ENCODE results near the gene NDUFB5.
"Not testable (repeated sequence)": the region's sequence is repeated elsewhere in the genome, so short reads cannot be mapped to it uniquely, and the experiment has no call there.

The NDUFB5 gene

GRCh38 chr3:179640469-179640868 lies 35.9 kb downstream of the NDUFB5 start:
- no peak for DNase-seq

- DNase-seq = no peak
These were observed 38.3 kb downstream of the NDUFB5 start for GRCh38 chr3:179642871-179643270.

- DNase-seq = not testable (repeated sequence)
These were observed 39.2 kb downstream of the NDUFB5 start for GRCh38 chr3:179643837-179644236.

GRCh38 chr3:179646177-179646576 lies 41.6 kb downstream of the NDUFB5 start:
- no peak for DNase-seq

GRCh38 chr3:179651687-179652446 lies 47.3 kb downstream of the NDUFB5 start:
- DNase-seq = peak; percentile 32 to 48 (median 44)

GRCh38 chr3:179652447-179653095 lies 48.0 kb downstream of the NDUFB5 start, which contains the start of gene USP13:
Gene USP13 (plus strand): TSS chr3:179653040. CDS start chr3:179653226, 186 bp downstream.
- DNase-seq = peak; percentile 61 to 77 (median 61)

- peak; percentile 65 to 72 (median 68) for DNase-seq
These were observed 48.7 kb downstream of the NDUFB5 start for GRCh38 chr3:179653096-179653797.

- DNase-seq = no peak
These were observed 50.6 kb downstream of the NDUFB5 start for GRCh38 chr3:179655236-179655635.

GRCh38 chr3:179658606-179659005 lies 54.0 kb downstream of the NDUFB5 start:
- DNase-seq = no peak

GRCh38 chr3:179660872-179661271 lies 56.3 kb downstream of the NDUFB5 start:
- DNase-seq = no peak

- DNase-seq = no peak
These were observed 57.2 kb downstream of the NDUFB5 start for GRCh38 chr3:179661777-179662176.

GRCh38 chr3:179663093-179663492 lies 58.5 kb downstream of the NDUFB5 start:
- DNase-seq = no peak

GRCh38 chr3:179666030-179666429 lies 61.4 kb downstream of the NDUFB5 start:
- DNase-seq = no peak

- no peak for DNase-seq
These were observed 61.9 kb downstream of the NDUFB5 start for GRCh38 chr3:179666436-179667035.

GRCh38 chr3:179668429-179668828 lies 63.8 kb downstream of the NDUFB5 start:
- no peak for DNase-seq

GRCh38 chr3:179670311-179670710 lies 65.7 kb downstream of the NDUFB5 start:
- DNase-seq = no peak

- no peak for DNase-seq
These were observed 66.7 kb downstream of the NDUFB5 start for GRCh38 chr3:179671309-179671708.

- no peak for DNase-seq
These were observed 67.2 kb downstream of the NDUFB5 start for GRCh38 chr3:179671747-179672242.

- no peak for DNase-seq
These were observed 68.3 kb downstream of the NDUFB5 start for GRCh38 chr3:179672918-179673317.

GRCh38 chr3:179673523-179673922 lies 68.9 kb downstream of the NDUFB5 start:
- DNase-seq = no peak

GRCh38 chr3:179676081-179676480 lies 71.5 kb downstream of the NDUFB5 start:
- no peak for DNase-seq

Measured in suppressor macrophage treated with lipopolysaccharide for 1 hour (primary cell).